Fibroblast of pulmonary artery (primary cell): ENCODE data around the gene CHIT1.
A peak's percentile ranks its signal among the peaks of the same experiment; 100 is the strongest.
"Not testable (repeated sequence)": the region's sequence is repeated elsewhere in the genome, so short reads cannot be mapped to it uniquely, and the experiment has no call there.

Experiments
- DNase-seq: peaks from one replicate; pipeline ENCODE4 v3.0.0-alpha.2; 2010; ENCODE audit warnings: low read depth
- H3K4me3 ChIP-seq: replicated peaks from 2 replicates; pipeline ENCODE4 v1.5.1; 2011; ENCODE audit warnings: low read depth, mild to moderate bottlenecking, control low read depth, low read length, moderate library complexity
- TF ChIP-seq, protein P1 (sequence below): IDR thresholded peaks from 2 replicates; pipeline ENCODE4 v1.5.1; 2011; ENCODE audit warnings: mild to moderate bottlenecking, control low read depth, low read length, inconsistent platforms; ENCODE audit errors: missing control alignments

Gene CHIT1

DNA sequence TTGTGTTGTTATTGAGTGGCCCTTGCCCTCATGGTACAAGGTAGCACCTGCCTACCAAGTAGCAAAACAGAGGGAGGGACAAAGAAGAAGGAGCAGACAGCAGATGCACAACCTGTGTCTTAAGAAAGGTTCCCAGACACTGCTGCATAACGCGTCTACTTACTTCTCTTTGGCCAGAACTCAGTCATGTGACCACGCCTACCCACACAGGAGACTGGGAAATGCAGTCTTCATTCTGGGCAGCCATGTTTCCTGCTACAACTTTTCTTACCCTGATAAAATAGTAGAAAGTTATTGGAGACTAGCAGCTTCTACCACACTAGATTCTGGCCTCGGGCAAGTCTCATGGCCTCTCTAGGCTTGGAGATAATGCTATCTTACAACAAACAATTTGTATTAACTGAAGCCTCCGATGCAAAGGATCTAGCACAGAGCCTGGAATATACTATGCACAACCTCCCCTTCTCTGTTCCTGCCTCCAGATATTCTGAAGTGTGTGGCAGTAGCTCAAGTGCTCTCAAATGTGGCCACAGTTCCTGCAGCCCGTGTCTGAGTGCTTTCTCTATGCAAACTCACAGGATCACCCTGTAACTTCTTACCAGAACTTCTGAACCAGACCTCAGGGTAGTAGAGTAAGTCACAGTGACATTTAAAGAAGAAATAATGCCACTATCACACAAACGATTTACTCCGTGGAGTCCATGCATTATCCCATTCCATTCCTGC is 41.7 kb upstream of the CHIT1 start:
- TF ChIP-seq, protein P1, sequence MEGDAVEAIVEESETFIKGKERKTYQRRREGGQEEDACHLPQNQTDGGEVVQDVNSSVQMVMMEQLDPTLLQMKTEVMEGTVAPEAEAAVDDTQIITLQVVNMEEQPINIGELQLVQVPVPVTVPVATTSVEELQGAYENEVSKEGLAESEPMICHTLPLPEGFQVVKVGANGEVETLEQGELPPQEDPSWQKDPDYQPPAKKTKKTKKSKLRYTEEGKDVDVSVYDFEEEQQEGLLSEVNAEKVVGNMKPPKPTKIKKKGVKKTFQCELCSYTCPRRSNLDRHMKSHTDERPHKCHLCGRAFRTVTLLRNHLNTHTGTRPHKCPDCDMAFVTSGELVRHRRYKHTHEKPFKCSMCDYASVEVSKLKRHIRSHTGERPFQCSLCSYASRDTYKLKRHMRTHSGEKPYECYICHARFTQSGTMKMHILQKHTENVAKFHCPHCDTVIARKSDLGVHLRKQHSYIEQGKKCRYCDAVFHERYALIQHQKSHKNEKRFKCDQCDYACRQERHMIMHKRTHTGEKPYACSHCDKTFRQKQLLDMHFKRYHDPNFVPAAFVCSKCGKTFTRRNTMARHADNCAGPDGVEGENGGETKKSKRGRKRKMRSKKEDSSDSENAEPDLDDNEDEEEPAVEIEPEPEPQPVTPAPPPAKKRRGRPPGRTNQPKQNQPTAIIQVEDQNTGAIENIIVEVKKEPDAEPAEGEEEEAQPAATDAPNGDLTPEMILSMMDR: no peak
- peak; percentile 82 for DNase-seq
- H3K4me3 ChIP-seq: no peak overlapping the region

DNA sequence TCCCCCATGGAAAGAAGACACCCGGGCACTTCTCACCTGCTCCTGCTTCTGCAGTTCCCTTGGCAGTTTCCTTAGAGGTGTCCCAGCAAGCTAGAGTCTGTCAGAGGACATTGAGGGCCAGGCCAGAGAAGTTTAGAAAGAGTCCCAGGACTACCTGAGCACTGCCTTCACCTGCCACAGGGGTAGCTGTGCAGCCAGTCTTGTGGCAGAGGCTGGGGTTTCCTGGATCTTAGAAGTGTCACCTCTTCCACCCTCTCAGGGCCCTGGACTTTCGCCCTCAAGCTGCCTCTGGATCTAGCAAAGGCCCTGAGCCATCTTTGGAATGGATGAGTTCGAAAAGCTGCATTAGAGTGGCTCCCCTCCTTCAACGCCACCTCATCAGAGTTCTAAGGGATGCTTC is 41.0 kb upstream of the CHIT1 start:
- TF ChIP-seq, protein P1: no peak
- no peak for DNase-seq
- no peak overlapping the region for H3K4me3 ChIP-seq

DNA sequence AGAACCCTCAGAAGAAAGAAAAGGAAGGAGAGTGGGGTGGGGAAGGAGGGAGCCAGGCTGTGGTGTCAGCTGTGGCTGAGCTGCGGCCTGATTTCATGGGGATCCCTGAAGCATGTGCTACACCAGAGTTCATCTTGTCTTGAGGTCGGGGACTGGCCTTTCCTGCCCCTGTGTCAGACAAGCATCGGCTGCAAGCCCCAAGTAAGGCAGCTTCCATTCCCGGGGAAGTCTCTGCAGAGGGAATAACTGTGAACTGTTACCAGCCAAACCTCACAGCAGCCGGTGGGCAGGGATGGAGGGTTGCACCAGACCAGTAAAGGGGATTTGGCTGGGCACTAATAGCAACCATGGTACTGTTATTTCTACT is 40.2 kb upstream of the CHIT1 start:
- H3K4me3 ChIP-seq: no peak overlapping the region
- DNase-seq: no peak
- TF ChIP-seq, protein P1: no peak

DNA sequence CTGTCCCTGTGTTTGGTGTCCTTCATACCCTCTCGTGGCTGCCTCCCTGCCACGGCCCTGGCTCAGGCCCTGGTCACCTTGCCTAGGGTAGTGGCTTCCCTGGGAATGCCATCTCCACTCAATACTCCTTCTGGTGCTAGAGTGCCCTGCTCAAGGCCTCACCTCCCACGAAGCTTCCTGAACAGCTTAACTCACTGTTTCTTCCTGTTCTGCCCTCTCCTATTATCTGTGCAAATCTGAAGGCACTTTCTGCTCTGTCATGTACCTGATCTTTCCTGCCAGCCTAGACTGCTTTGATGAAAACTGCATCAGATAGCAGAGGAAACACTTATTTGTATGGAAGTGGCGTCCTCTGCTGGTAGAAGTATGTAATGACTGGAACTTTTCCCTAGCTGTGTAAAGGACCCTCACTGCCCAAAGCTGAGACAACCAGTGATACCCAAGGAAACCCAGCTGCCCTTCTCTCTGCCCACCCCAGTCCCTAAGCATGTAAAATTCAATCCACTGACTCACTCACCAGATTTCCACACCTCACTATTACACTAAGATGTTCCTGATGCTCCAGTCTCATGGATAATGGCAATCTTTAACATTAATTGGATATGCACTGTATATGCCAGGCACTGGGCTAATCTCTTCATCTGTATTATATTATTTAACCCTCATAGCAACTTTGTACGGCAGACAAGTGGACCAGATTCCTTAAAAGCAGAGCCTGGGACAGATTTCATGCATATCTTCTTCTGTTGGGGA is 39.6 kb upstream of the CHIT1 start:
- TF ChIP-seq, protein P1: peak; percentile 97
- no peak overlapping the region for H3K4me3 ChIP-seq
- peak; percentile 82 for DNase-seq

DNA sequence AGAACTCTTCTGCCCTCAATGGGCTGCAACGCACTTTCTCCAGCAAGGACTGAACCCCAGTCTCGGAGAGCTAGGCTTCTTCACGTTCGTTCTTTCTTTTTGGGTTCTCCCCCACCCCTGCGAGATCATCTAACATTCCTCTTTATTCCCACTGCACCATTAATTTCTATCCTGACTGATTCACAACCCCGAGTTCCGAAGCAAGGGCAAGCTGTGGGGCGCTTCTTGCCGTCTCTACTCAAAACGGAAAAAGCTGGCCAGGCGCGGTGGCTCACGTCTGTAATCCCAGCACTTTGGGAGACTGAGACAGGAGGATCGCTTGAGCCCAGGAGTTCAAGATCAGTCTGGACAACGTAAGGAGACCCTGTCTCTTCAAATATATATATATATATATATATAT is 38.4 kb upstream of the CHIT1 start:
- H3K4me3 ChIP-seq: peak overlapping the region; percentile 59
- TF ChIP-seq, protein P1: no peak

DNA sequence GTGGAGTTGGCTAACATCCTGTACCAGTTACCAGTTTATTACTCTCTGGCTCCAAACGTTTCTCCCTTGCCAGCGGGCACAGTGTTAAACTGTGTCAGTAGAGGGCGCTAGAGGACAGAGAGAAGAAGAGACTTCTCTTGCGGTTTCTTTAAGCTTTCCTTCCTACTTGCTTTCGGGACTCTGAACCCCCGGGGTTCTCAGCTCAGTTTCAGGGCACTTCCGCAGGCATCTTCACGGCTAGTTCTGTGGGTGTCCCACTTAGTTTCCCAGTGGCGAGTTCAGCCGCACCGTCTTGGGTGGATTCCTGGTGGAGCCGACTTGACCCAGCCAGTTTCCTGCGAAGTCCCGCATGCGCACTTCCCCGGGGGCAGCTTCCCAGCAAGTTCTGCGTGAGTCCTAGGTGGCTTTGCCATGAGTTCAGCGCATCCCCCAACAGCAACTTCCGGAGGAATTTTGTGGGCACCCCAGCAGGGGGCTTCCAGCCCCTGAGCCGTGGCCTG is 37.9 kb upstream of the CHIT1 start:
- peak overlapping the region; percentile 59 for H3K4me3 ChIP-seq
- TF ChIP-seq, protein P1: peak; percentile 96
- DNase-seq: peak; percentile 90

More for the DNA sequence above, 38.4 kb upstream of the CHIT1 start:
- DNase-seq: no peak

DNA sequence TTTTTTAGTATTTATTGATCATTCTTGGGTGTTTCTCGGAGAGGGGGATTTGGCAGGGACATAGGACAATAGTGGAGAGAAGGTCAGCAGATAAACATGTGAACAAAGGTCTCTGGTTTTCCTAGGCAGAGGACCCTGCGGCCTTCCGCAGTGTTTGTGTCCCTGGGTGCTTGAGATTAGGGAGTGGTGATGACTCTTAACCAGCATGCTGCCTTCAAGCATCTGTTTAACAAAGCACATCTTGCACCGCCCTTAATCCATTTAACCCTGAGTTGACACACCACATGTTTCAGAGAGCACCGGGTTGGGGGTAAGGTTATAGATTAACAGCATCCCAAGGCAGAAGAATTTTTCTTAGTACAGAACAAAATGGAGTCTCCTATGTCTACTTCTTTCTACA is 36.7 kb upstream of the CHIT1 start:
- not testable (repeated sequence) for DNase-seq, H3K4me3 ChIP-seq
